MM.1S (cell line): Measurements from ENCODE around the gene ARVCF.

Experiments
- DNase-seq: peaks from one replicate; pipeline ENCODE4 v3.0.0-alpha.2; 2015
- H2AFZ ChIP-seq: fragments of 300-600 bp; sonication (generic); 2 replicates; pipeline ENCODE4 v1.6.0; 2016; ENCODE audit warnings: antibody characterized with exemption, low read length
- H3F3A ChIP-seq: fragments of 300-600 bp; sonication (generic); 2 replicates; pipeline ENCODE4 v1.6.1; 2016; ENCODE audit warnings: mild to moderate bottlenecking, antibody characterized with exemption, low read length, moderate library complexity, mixed read lengths; ENCODE audit not compliant: insufficient read depth
- H3K27ac ChIP-seq: fragments of 300-600 bp; sonication (generic); 2 replicates; pipeline ENCODE4 v1.5.1; 2016; ENCODE audit warnings: mild to moderate bottlenecking, low read length
- H3K27me3 ChIP-seq: fragments of 300-600 bp; sonication (generic); replicated peaks from 2 replicates; pipeline ENCODE4 v1.6.0; 2016; ENCODE audit warnings: low read length; ENCODE audit not compliant: insufficient read depth
- H3K36me3 ChIP-seq: fragments of 300-600 bp; sonication (generic); replicated peaks from 2 replicates; pipeline ENCODE4 v1.6.1; 2016; ENCODE audit warnings: mild to moderate bottlenecking, low read length, mixed read lengths; ENCODE audit not compliant: insufficient read depth
- H3K4me1 ChIP-seq: fragments of 300-600 bp; sonication (generic); 2 replicates; pipeline ENCODE4 v1.6.1; 2016; ENCODE audit warnings: low read length, mixed read lengths
- H3K4me2 ChIP-seq: fragments of 300-600 bp; sonication (generic); 2 replicates; pipeline ENCODE4 v1.6.0; 2016; ENCODE audit warnings: low read depth, low read length
- H3K4me3 ChIP-seq: fragments of 300-600 bp; sonication (generic); 2 replicates; pipeline ENCODE4 v1.5.1; 2016; ENCODE audit warnings: low read length, mixed read lengths
- H3K79me2 ChIP-seq: fragments of 300-600 bp; sonication (generic); 2 replicates; pipeline ENCODE4 v1.6.1; 2016; ENCODE audit warnings: mixed run types, low read length, mixed read lengths
- H3K9ac ChIP-seq: fragments of 300-600 bp; sonication (generic); 2 replicates; pipeline ENCODE4 v1.6.1; 2016; ENCODE audit warnings: low read length, mixed read lengths
- H3K9me2 ChIP-seq: fragments of 300-600 bp; sonication (generic); replicated peaks from 2 replicates; pipeline ENCODE4 v1.6.1; 2016; ENCODE audit warnings: mild to moderate bottlenecking, low read length, mixed read lengths; ENCODE audit not compliant: insufficient read depth
- H3K9me3 ChIP-seq: fragments of 300-600 bp; sonication (generic); replicated peaks from 2 replicates; pipeline ENCODE4 v1.6.1; 2016; ENCODE audit warnings: mild to moderate bottlenecking, low read length, mixed read lengths; ENCODE audit not compliant: insufficient read depth
- H4K20me1 ChIP-seq: fragments of 300-600 bp; sonication (generic); 2 replicates; pipeline ENCODE4 v1.6.1; 2016; ENCODE audit warnings: mild to moderate bottlenecking, low read length, moderate library complexity, mixed read lengths; ENCODE audit not compliant: insufficient read depth
- EZH2 ChIP-seq: fragments of 300-600 bp; sonication (generic); optimal IDR thresholded peaks from 2 replicates; pipeline ENCODE3; 2017; ENCODE audit warnings: low read depth, mild to moderate bottlenecking, antibody characterized with exemption, low read length, mixed read lengths
- EZH2phosphoT487 ChIP-seq: fragments of 300-600 bp; sonication (generic); IDR thresholded peaks from 2 replicates; pipeline ENCODE4 v1.6.1; 2018; ENCODE audit warnings: antibody characterized with exemption, low read length
- TF ChIP-seq, protein P1 (sequence below): fragments of 300-600 bp; sonication (generic); IDR thresholded peaks from 2 replicates; pipeline ENCODE4 v1.5.1; 2016; ENCODE audit warnings: antibody characterized with exemption, low read length, mixed read lengths

ARVCF gene

GRCh38 chr22:19968450-19968891 lies 48.2 kb downstream of the ARVCF start:
- H3K4me2 ChIP-seq: no peak overlapping the region
- H3K27ac ChIP-seq: no peak overlapping the region
- TF ChIP-seq, protein P1, sequence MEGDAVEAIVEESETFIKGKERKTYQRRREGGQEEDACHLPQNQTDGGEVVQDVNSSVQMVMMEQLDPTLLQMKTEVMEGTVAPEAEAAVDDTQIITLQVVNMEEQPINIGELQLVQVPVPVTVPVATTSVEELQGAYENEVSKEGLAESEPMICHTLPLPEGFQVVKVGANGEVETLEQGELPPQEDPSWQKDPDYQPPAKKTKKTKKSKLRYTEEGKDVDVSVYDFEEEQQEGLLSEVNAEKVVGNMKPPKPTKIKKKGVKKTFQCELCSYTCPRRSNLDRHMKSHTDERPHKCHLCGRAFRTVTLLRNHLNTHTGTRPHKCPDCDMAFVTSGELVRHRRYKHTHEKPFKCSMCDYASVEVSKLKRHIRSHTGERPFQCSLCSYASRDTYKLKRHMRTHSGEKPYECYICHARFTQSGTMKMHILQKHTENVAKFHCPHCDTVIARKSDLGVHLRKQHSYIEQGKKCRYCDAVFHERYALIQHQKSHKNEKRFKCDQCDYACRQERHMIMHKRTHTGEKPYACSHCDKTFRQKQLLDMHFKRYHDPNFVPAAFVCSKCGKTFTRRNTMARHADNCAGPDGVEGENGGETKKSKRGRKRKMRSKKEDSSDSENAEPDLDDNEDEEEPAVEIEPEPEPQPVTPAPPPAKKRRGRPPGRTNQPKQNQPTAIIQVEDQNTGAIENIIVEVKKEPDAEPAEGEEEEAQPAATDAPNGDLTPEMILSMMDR: no peak
- TF ChIP-seq EZH2 (no peak), EZH2phosphoT487 (no peak)
- no peaks in the 10 kb centered on the region for H3K27me3 ChIP-seq
- no peak overlapping the region for H3K9ac ChIP-seq
- no peaks in the 10 kb centered on the region for H4K20me1 ChIP-seq
- no peaks in the 10 kb centered on the region for H3F3A ChIP-seq
- H3K4me1 ChIP-seq: no peaks in the 10 kb centered on the region
- H3K36me3 ChIP-seq: no peaks in the 10 kb centered on the region
- no peaks in the 10 kb centered on the region for H3K9me3 ChIP-seq
- no peak overlapping the region for H3K4me3 ChIP-seq
- H3K9me2 ChIP-seq: no peaks in the 10 kb centered on the region
- no peak overlapping the region for H2AFZ ChIP-seq
- no peak for DNase-seq
- no peaks in the 10 kb centered on the region for H3K79me2 ChIP-seq

DNA sequence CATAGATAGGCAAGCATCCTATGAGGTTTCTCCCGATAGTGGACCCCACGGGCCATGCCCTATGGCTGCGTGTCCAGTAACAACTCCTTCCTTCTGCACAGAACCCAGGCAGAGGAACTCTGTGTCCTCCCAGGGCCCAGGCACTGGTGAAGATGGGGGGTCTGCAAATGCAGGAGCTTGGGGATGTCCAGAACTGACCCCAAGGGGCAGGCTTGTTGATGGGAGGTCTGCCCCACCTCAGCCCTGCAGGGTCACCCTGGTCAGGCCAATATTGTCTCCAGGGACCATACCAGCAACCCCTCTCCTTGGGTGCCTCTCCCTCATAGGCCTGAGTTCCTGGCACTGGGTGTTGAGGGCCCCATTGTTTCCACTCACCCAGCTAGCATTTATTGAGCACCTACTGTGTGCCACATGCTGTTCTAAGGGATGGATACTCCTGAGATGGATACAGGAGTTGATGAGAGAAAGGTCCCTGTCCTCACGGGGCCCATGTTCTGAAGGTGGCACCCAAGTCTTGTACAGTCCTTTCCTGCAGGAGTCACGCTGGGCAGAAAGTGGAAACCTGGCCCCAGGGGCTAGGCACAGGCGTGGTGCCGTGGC lies 48.7 kb downstream of the ARVCF start:
- Histone ChIP-seq H3K9me3 (no peaks in the 10 kb centered on the region), H3F3A (no peaks in the 10 kb centered on the region), H3K9ac (no peak overlapping the region), H3K4me2 (no peak overlapping the region), H3K9me2 (no peaks in the 10 kb centered on the region), H3K79me2 (no peaks in the 10 kb centered on the region), H3K4me3 (no peak overlapping the region), H3K27ac (no peak overlapping the region), H3K4me1 (no peaks in the 10 kb centered on the region), H2AFZ (no peak overlapping the region), H4K20me1 (no peaks in the 10 kb centered on the region), H3K36me3 (no peaks in the 10 kb centered on the region), H3K27me3 (no peaks in the 10 kb centered on the region)
- no peak for TF ChIP-seq EZH2
- no peak for TF ChIP-seq EZH2phosphoT487
- TF ChIP-seq, protein P1: no peak
- DNase-seq: no peak

GRCh38 chr22:19966908-19967750 lies 49.5 kb downstream of the ARVCF start:
- no peaks in the 10 kb centered on the region for H3F3A ChIP-seq
- H4K20me1 ChIP-seq: no peaks in the 10 kb centered on the region
- H3K4me3 ChIP-seq: no peak overlapping the region
- no peak overlapping the region for H3K27ac ChIP-seq
- peaks cover 3% of the 10 kb centered on the region; the same call in 1 of the 2 replicates for H3K4me1 ChIP-seq
- no peaks in the 10 kb centered on the region for H3K36me3 ChIP-seq
- no peak for DNase-seq
- H3K9ac ChIP-seq: no peak overlapping the region
- H3K9me2 ChIP-seq: no peaks in the 10 kb centered on the region
- no peaks in the 10 kb centered on the region for H3K79me2 ChIP-seq
- no peaks in the 10 kb centered on the region for H3K27me3 ChIP-seq
- no peak overlapping the region for H3K4me2 ChIP-seq
- no peak overlapping the region for H2AFZ ChIP-seq
- TF ChIP-seq EZH2 (no peak), EZH2phosphoT487 (no peak)
- TF ChIP-seq, protein P1: no peak
- H3K9me3 ChIP-seq: no peaks in the 10 kb centered on the region
